Lower leg skin (tissue), 4 donors: ENCODE data around the gene ITGB1BP1. TPM values are rescaled to one million over a fixed set of nuclear protein-coding genes. Genes with fewer than 3 reads are reported as not detected.

Experiments
- DNase-seq, 2 donors: peaks; one replicate each; pipeline ENCODE4 v3.0.0-alpha.2; 2019; ENCODE audit warnings: low spot score in 2 of 2
- H3K4me3 ChIP-seq: fragments of 200-600 bp; sonication (generic); 2 replicates; pipeline ENCODE4 v1.5.1; 2017; ENCODE audit warnings: mild to moderate bottlenecking, low read depth; ENCODE audit not compliant: poor library complexity, severe bottlenecking
- CTCF ChIP-seq, 3 donors: fragments of 450-650 bp; IDR thresholded peaks; one replicate each; pipeline ENCODE4 v1.5.1; 2016; ENCODE audit warnings: antibody characterized with exemption in 3 of 3, mild to moderate bottlenecking in 3 of 3, moderate library complexity in 2 of 3
- POLR2A ChIP-seq, 2 donors: fragments of 450-650 bp; IDR thresholded peaks; one replicate each; pipeline ENCODE4 v1.6.1; 2016 to 2017; ENCODE audit warnings: antibody characterized with exemption in 2 of 2, mild to moderate bottlenecking in 1 of 2, moderate library complexity in 1 of 2
- WGBS, 2 donors: methylation state at CpG; one replicate each; pipeline ENCODE4 v1.1.5; 2018; 5-methylcytosine and 5-hydroxymethylcytosine counted together
- intact Hi-C: fragments of 100-400 bp; cut with DNase I; formaldehyde crosslinking; loops from one replicate; pipeline ENCODE4 v1.15.0; 2023; ENCODE audit warnings: low total_unique reads
- total RNA-seq, 4 donors: library from RNA; depleted of rRNA; stranded (reverse); fragments of >200 nt; gene quantifications; one replicate each; pipeline ENCODE4 v1.1.0, GENCODE V29; 2016

The ITGB1BP1 gene
- total RNA-seq, 4 donors from 2014 or later = 22.4 to 30.1 (median 26.5) TPM

GRCh38 chr2:9465170-9465569 is 41.8 kb upstream of the ITGB1BP1 start:
- no peak for TF ChIP-seq POLR2A (IDR thresholded peaks at IDR 0.05)
- no peak for TF ChIP-seq CTCF (IDR thresholded peaks at IDR 0.05)
- intact Hi-C loops = no loop called here
- 91 to 97% methylated on average over 7 of the region's 7 CpGs for WGBS, 2 donors
- no peak overlapping the region for H3K4me3 ChIP-seq
- DNase-seq = peak in 1 of 2 donors; percentile 17

GRCh38 chr2:9463698-9464034 is 40.3 kb upstream of the ITGB1BP1 start:
- 78 to 89% methylated on average over 7 of the region's 7 CpGs for WGBS, 2 donors
- H3K4me3 ChIP-seq = no peak overlapping the region
- TF ChIP-seq POLR2A (IDR thresholded peaks at IDR 0.05) (no peak), CTCF (IDR thresholded peaks at IDR 0.05) (no peak)
- DNase-seq = peak in 1 of 2 donors; percentile 21
- intact Hi-C loops = no loop called here

GRCh38 chr2:9462886-9463697 is 39.8 kb upstream of the ITGB1BP1 start:
- intact Hi-C loops = no loop called here
- 91 to 92% methylated on average over 6 of the region's 6 CpGs for WGBS, 2 donors
- no peak for TF ChIP-seq CTCF (IDR thresholded peaks at IDR 0.05)
- TF ChIP-seq POLR2A (IDR thresholded peaks at IDR 0.05) = no peak
- DNase-seq = peak in 1 of 2 donors; percentile 31
- H3K4me3 ChIP-seq = no peak overlapping the region

GRCh38 chr2:9462313-9462712 is 39.0 kb upstream of the ITGB1BP1 start:
- no peak for TF ChIP-seq CTCF (IDR thresholded peaks at IDR 0.05)
- no peak for TF ChIP-seq POLR2A (IDR thresholded peaks at IDR 0.05)
- 74 to 92% methylated on average over 5 of the region's 5 CpGs for WGBS, 2 donors
- DNase-seq = peak in 1 of 2 donors; percentile 18
- intact Hi-C loops = no loop called here
- H3K4me3 ChIP-seq = no peak overlapping the region

- TF ChIP-seq POLR2A (IDR thresholded peaks at IDR 0.05) (no peak), CTCF (IDR thresholded peaks at IDR 0.05) (no peak)
Observed at GRCh38 chr2:9461079-9461478, 37.8 kb upstream of the ITGB1BP1 start.

More at GRCh38 chr2:9461079-9461478, 37.8 kb upstream of the ITGB1BP1 start:
- WGBS, 2 donors = 84 to 89% methylated on average over 3 of the region's 3 CpGs
- intact Hi-C loops = no loop called here
- peak in 1 of 2 donors; percentile 14 for DNase-seq
- no peak overlapping the region for H3K4me3 ChIP-seq
